Epithelial cell of proximal tubule (primary cell): Measurements from ENCODE around the gene INO80B. TPM values are rescaled to one million over a fixed set of nuclear protein-coding genes. Genes with fewer than 3 reads are reported as not detected.
"Not testable (repeated sequence)": the region's sequence is repeated elsewhere in the genome, so short reads cannot be mapped to it uniquely, and the experiment has no call there.

Experiments
- DNase-seq: peaks from one replicate; pipeline ENCODE4 v3.0.0-alpha.2; 2011; ENCODE audit warnings: low read depth
- H3K4me3 ChIP-seq: 2 replicates; pipeline ENCODE4 v1.5.1; 2011; ENCODE audit warnings: low read depth, mild to moderate bottlenecking, low read length
- total RNA-seq: library from RNA; depleted of rRNA; stranded (reverse); fragments of >200 nt; gene quantifications from 2 replicates; pipeline ENCODE4 v1.2.3, GENCODE V29; 2015
- TF ChIP-seq, protein P1 (sequence below): conservative IDR thresholded peaks from 2 replicates; pipeline ENCODE4 v1.5.1; 2012; ENCODE audit warnings: low read depth, mild to moderate bottlenecking, low read length

INO80B gene
- total RNA-seq, 1 donor from 2014 or later = 5.3 TPM

DNA sequence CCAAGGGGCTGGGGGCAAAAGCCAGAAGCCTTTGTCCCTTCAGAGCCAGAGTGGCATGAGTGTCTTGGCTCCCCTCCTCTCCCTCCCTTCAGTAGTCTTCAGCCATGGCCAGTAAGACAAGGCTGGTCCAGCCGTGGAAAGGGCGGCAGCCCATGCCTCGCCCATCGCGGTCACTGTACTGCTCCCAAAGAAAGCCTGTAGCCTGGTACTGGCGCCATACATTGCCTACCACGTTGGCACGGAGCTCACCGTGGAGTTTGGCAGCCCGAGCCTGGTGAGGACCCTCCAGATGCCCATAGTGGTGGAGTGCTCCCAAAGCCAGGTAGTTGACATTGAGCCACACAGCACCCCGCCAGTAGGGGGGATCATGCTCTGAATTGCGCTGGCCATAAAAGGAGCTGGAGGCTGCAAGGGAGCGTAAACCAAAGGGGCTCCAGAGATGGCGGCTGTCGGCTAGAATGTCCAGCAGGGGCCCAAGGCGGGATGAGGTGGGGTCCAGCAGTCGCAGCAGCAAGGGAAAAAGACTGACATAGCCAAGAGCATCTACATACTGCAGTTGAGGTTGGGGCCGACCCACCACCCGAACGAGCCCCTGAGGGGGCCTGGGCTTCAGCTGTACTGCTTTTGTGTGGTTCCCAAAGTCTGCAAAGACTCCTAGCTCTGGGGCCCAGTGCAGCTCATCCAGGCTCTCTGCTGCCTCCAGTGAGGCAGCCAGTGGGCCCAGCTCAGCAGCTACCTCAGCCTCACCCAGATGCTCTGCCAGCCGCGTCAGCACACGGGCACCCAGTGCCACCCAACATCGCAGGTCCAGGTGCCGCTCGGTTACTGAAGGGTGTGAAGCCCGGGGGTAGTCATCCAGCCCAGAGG lies 6.5 kb downstream of the INO80B start:
- TF ChIP-seq, protein P1, sequence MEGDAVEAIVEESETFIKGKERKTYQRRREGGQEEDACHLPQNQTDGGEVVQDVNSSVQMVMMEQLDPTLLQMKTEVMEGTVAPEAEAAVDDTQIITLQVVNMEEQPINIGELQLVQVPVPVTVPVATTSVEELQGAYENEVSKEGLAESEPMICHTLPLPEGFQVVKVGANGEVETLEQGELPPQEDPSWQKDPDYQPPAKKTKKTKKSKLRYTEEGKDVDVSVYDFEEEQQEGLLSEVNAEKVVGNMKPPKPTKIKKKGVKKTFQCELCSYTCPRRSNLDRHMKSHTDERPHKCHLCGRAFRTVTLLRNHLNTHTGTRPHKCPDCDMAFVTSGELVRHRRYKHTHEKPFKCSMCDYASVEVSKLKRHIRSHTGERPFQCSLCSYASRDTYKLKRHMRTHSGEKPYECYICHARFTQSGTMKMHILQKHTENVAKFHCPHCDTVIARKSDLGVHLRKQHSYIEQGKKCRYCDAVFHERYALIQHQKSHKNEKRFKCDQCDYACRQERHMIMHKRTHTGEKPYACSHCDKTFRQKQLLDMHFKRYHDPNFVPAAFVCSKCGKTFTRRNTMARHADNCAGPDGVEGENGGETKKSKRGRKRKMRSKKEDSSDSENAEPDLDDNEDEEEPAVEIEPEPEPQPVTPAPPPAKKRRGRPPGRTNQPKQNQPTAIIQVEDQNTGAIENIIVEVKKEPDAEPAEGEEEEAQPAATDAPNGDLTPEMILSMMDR = peak; percentile 31
- H3K4me3 ChIP-seq = no peak overlapping the region
- no peak for DNase-seq

DNA sequence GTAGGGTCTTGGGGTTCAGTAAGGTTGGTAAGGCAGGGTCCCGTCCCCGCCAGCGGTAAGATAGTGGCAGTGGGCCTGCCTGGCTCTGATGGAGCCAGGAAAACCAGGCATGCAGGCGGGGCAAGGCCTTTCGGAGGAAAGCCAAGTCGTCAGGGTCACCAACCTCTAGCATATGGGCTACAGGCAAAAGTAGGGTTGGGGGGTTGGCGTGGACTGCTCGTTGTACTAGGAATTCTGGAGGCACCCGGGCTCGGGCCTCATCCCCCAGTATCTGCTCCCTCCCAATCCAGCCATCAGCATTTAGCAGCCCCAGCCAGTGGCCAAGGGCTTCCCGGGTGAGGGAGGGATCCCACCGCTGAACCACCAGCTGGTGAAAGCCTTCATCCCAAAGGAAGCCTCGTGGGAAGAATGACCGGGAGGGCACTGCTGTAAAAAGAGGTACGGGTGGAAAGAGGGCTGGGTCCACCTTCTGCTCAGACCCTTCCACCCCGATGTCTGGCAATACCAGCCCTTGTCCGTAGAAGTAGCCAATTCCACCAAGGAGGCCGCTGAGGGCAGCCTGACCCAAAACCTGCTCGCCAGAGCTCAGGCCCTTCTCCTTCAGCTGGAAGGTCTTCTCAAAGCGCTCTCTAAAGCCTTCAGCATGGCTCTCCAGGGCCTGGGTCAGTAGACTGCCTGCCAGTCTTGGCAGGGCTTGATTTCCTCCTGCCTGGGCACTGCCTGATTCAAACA lies 7.3 kb downstream of the INO80B start:
- DNase-seq = no peak
- TF ChIP-seq, protein P1 = no peak
- no peak overlapping the region for H3K4me3 ChIP-seq

DNA sequence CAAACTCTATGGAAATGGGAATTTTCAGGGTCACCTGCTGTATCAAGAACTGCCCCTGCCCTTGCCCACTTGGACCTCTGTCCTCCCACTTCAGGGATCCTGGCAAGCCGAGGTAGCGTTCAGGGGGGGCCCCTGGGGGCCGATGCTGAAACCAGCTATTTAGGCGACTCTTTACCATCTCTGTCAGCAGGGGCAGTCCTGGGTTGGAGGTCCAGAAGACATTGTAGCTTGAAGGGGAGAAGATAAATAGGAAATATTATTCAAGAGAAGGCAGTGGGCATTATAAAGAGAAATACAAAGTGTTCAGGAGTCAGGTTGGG lies 7.9 kb downstream of the INO80B start:
- no peak overlapping the region for H3K4me3 ChIP-seq
- no peak for DNase-seq
- TF ChIP-seq, protein P1 = no peak

DNA sequence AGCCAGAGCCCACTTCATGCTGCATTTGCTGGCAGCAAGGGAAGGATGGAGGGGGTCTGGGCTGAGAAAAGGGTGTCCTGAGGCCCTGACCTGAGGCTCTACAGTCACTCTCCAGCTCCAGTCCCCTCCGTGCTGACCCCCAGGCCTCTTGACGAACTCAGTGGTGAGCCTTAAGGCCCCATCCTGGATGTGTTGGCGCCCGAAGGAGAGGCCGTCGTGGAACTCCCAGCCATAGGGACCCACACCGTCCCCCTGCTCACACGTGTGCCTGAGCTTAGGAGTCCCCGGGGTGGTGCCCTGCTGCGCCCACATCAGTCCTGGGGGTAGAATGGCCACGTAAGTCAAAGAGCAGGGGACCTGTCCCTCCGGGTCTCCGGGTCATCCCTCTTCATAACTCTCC lies 9.5 kb downstream of the INO80B start:
- DNase-seq = no peak
- H3K4me3 ChIP-seq = peak overlapping the region; percentile 95
- TF ChIP-seq, protein P1 = no peak

DNA sequence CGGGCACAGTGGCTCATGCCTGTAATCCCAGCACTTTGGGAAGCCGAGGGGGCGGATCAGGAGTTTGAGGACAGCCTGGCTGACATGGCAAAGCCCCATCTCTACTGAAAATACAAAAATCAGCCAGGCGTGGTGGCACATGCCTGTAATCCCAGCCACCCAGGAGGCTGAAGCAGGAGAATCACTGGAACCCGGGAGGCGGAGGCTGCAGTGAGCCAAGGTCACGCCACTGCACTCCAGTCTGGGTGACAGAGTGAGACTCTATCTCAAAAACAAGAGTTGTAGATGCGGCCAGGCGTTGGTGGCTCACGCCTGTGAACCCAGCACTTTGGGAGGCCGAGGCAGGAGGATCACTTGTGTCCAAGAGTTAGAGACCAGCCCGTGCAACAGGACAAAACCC lies 15.9 kb downstream of the INO80B start:
- not testable (repeated sequence) for H3K4me3 ChIP-seq, DNase-seq

DNA sequence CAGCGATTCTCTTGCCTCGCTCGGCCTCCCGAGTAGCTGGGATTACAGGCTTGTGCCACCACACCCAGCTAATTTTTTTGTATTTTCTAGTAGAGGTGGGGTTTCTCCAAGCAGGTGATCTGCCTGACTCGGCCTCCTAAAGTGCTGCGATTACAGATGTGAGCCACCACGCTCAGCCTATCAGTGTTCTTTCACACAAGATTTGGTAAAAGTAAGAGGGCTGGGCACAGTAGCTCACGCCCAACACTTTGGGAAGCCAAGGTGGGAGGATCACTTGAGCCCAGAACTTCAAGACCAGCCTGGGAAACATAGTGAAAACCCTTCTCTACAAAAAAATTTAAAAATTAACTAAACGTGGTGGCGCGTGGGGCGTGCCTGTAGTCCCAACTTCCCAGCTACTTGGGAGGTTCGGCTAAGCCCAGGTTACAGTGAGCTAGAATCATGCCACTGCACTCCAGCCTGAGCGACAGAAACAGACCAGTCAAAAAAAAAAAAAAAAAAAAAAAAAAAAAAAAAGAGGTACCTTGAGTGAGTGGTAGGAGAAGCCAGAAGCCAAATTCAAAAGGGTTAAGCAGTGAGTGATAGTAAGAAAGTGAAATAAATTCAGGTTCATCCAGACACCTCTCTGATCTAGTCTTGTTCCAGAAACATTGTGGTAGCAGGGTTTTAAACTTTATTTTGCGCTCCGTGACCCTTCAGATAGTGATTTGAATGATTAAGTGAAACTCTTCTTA lies 16.6 kb downstream of the INO80B start:
- DNase-seq = no peak
- H3K4me3 ChIP-seq = peak overlapping the region; percentile 72
- TF ChIP-seq, protein P1 = no peak
